BJ (cell line): ENCODE measurements around the gene CLMP. TPM values are rescaled to one million over a fixed set of nuclear protein-coding genes. Genes with fewer than 3 reads are reported as not detected.
"Not testable (repeated sequence)": the region's sequence is repeated elsewhere in the genome, so short reads cannot be mapped to it uniquely, and the experiment has no call there.

Source experiments
- CTCF ChIA-PET: fragments of 350-600 bp; formaldehyde crosslinking; extraction: SDS; loops from one replicate; lab custom pipeline; 2021; ENCODE audit warnings: antibody characterized with exemption, inconsistent platforms; lab: Yijun Ruan, JAX
- POLR2A ChIA-PET: fragments of 300-600 bp; sonication (Branson Sonifier 250); formaldehyde crosslinking; extraction: SDS; loops from one replicate; lab custom pipeline; 2021; ENCODE audit warnings: antibody characterized with exemption; lab: Charles Lee
- DNase-seq: peaks from one replicate; pipeline ENCODE4 v3.0.0-alpha.2; 2011; ENCODE audit warnings: low read depth
- H3K27me3 ChIP-seq: 2 replicates; pipeline ENCODE4 v1.6.0; 2011; ENCODE audit warnings: low read length; ENCODE audit not compliant: control insufficient read depth, insufficient read depth
- H3K36me3 ChIP-seq: 2 replicates; pipeline ENCODE4 v1.5.1; 2011; ENCODE audit warnings: low read length; ENCODE audit not compliant: control insufficient read depth, insufficient read depth
- H3K4me3 ChIP-seq: 2 replicates; pipeline ENCODE4 v1.5.1; 2011; ENCODE audit warnings: low read depth, mild to moderate bottlenecking, control low read depth, low read length
- CTCF ChIP-seq: IDR thresholded peaks from 2 replicates; pipeline ENCODE4 v1.5.1; 2011; ENCODE audit warnings: low read depth, mild to moderate bottlenecking, control low read depth, inconsistent platforms, low read length, moderate library complexity; ENCODE audit not compliant: insufficient read depth
- polyA plus RNA-seq: library from polyadenylated mRNA; depleted of rRNA; stranded (reverse); fragments of >200 nt; gene quantifications from 2 replicates; pipeline ENCODE4 v1.2.3, GENCODE V29; 2011

The CLMP gene
- polyA plus RNA-seq, 1 experiment, result 219 TPM

DNA sequence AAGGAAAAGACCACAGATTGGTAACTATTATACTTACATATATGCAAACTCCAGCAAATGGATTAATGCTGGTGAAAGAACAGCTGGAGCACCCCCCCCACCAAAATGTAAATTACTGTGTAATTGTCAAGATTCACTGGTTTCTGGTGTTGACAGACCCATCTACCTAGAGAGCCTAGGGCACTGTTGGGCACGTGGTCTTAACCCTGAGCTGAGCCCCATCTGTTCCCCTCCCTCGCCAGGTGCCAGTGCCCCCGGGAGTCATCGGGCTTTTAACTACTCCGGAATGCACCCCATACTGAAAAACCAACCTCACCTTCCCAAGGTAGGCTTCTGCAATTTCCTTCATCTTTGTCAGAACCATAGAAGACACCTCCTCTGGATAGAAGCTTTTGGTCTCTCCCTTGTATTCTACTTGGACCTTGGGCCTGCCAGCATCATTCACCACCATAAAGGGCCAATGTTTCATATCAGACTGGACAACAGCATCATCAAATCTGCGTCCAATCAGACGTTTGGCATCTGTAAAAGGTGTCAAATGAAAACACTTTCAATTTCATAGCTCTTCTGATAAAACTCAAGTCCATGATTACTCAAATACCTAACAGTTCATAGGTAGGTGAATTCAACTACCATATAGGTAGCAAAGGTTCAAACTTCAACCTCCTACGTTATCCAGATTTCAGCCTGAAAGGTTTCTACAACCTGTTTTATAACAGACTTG lies 134.6 kb downstream of the CLMP start:
- H3K27me3 ChIP-seq, result no peaks in the 10 kb centered on the region
- peak overlapping the region; percentile 85 for H3K4me3 ChIP-seq
- ChIA-PET POLR2A (no interaction called here), CTCF (interaction anchor here (0.5 to 1.7 kb wide), 3 partner anchors 115 to 418 kb away, joined by 3 to 4 read pairs (median 3); no protein-coding TSS in a partner anchor)
- no peak for TF ChIP-seq CTCF
- H3K36me3 ChIP-seq, result peaks cover 24% of the 10 kb centered on the region
- DNase-seq, result no peak

GRCh38 chr11:123059041-123059920 lies 135.8 kb downstream of the CLMP start:
- peaks cover 24% of the 10 kb centered on the region for H3K36me3 ChIP-seq
- peak overlapping the region; percentile 85 for H3K4me3 ChIP-seq
- H3K27me3 ChIP-seq, DNase-seq, POLR2A ChIA-PET: not testable (repeated sequence)
- CTCF ChIA-PET, result interaction anchor here (0.7 to 1.7 kb wide), 2 partner anchors 38 to 419 kb away, joined by 4 read pairs; no protein-coding TSS in a partner anchor

DNA sequence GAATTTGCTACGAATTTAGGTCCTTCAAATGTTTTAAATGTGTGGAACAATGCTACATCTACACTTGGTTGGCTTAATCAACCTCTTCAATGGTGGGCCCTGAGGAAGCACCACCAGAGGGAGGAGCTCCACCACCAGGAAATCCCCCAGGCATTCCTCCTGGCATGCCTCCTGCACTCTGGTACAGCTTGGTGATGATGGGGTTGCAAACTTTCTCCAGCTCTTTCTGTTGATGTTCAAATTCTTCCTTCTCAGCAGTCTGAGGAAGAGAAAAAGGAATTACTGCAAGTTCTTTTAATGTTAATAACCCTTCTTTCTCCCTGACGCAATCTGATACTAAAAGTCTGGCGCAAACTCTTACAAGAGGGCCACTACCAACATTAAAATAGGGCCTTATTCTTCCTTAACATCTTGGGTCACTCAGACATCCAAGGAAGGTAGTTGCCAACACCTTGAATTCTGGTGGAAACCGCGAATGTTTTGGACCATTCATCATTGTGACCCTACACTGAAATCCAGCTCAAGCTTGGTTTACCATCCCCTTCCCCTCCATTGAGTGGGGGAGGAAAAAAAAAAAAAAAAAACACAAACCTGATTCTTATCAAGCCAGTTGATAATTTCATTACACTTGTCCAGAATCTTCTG lies 137.3 kb downstream of the CLMP start:
- POLR2A ChIA-PET, result interaction anchor here (0.6 kb wide), 2 partner anchors 339 to 1878 kb away, joined by 3 read pairs; no protein-coding TSS in a partner anchor
- DNase-seq, result no peak
- CTCF ChIA-PET, result interaction anchor here (0.6 to 2.7 kb wide), 8 partner anchors 14 to 204 kb away, joined by 3 to 8 read pairs (median 4); no protein-coding TSS in a partner anchor
- Histone ChIP-seq H3K36me3 (peaks cover 24% of the 10 kb centered on the region), H3K4me3 (no peak overlapping the region), H3K27me3 (no peaks in the 10 kb centered on the region)
- no peak for TF ChIP-seq CTCF

- Histone ChIP-seq H3K4me3 (no peak overlapping the region), H3K27me3 (no peaks in the 10 kb centered on the region), H3K36me3 (peaks cover 24% of the 10 kb centered on the region)
- no peak for DNase-seq
- ChIA-PET CTCF (interaction anchor here (0.9 to 5.1 kb wide), 9 partner anchors 12 to 205 kb away, joined by 3 to 38 read pairs (median 4); no protein-coding TSS in a partner anchor), POLR2A (interaction anchor here (0.6 kb wide), 3 partner anchors 14 to 1878 kb away, joined by 3 read pairs; no protein-coding TSS in a partner anchor)
- no peak for TF ChIP-seq CTCF
Measured at GRCh38 chr11:123056835-123057491, 138.1 kb downstream of the CLMP start.
